TTC549 (cell line): Measurements from ENCODE around the gene SCYGR7.
"Not testable (repeated sequence)": the region's sequence is repeated elsewhere in the genome, so short reads cannot be mapped to it uniquely, and the experiment has no call there.

Source experiments
- FAIRE-seq: peaks from 2 replicates; lab custom pipeline; 2012; peaks lifted over from hg19 to GRCh38; lab: Jason Lieb, UNC

The SCYGR7 gene, protein sequence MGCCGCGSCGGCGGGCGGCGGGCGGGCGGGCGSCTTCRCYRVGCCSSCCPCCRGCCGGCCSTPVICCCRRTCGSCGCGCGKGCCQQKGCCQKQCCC

DNA sequence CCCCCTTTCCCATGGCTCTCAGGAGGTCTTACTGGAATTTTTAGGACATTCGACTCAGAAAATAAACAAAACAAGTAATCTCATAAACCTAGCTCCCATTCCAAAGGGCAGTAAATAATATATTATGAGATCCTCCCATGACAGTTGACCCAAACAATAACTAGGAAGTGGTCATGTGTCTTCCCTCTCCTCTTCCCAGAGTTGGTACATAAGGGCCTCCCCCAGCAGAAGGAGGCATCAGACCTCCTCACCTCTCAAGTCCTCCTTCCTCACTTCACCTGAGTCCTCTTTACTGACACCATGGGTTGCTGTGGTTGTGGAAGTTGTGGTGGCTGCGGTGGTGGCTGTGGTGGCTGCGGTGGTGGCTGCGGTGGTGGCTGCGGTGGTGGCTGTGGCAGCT is at the start of gene SCYGR7:
TSS of gene SCYGR7 (plus strand) at position 301 of the 400 bp plus-strand sequence. CDS start at position 301, 0 bp downstream.
- FAIRE-seq = no peak

DNA sequence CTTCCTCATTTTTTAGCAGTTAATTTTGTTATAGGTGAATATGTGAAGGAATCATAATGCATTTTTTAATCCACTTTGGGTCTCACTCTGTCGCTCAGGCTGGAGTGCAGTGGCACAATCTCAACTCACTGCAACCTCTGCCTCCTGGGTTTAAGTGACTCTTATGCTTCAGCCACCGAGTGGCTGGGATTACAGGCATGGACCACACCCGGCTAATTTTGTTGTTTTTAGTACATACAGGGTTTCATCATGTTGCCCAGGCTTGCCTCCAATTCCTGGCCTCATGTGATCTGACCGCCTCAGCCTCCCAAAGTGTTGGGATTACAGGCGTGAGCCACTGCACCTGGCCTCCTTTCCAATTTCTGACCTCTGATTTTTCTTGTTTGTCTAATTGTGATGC is 43.9 kb upstream of the SCYGR7 start:
- no peak for FAIRE-seq

DNA sequence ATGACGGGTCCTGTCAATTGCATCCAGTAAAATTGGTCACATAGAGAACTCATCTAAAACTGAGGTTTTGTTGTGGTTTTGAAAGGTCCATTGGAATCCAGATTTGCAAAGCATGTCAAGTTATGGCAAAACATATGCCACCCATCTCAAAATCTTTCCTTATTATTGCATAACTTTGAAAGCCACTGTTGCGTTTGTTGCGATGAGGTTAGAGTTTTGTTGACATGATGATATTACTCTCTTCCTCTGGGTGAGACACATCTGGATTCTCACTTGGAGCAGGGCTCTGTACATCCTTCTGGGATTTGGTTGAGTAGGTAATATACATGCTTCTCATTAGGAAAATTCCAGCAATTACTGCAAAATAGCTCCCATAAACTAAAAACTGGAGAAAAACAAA is 40.9 kb upstream of the SCYGR7 start:
- no peak for FAIRE-seq

DNA sequence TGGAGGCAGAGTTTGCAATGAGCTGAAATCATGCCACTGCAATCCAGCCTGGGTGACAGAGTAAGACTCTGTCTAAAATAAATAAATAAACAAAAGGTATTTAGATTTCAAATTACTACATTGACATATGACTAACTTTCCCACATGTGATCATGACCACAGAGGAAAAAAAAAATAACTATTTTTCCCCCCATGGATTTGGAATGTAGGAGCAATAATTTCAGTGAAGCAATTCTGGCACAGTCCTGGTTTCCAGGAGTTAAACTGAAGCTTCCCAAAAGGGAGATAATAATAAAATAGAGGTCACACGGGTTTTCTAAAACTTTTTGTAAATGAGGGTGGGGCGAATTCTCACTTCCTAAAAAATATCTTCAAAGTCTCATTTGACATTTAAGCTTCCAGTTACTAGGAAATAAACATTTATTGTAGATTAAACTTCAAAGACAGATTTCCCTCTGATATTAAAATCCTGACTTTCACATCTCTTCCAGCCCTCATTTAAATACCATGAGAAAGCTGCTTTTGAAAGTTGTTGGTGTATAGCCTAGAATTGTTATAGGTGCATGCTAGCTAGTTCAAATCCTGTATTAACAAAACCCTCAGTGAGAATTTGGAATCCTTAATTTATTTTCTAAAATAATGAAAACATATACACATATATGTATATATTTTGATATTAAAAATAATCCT is 31.0 kb upstream of the SCYGR7 start:
- FAIRE-seq = no peak

DNA sequence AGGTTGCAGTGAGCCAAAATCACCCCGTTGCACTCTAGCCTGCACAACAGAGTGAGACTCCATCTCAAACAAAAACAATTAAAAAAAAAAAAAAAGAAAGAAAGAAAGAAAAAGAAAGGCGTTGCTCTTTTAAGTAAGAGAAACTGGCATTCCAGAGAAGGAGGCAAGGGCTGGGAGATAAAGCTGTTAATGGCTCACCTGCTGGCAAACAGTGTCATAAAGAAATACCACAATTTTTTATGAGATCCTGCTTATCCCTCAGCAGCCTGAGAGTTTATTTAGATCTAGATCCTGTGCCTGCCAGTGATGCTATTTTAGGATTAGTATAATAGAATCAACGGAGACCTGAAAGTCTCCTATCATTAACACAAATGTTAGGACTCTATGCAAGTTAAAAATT is 26.6 kb upstream of the SCYGR7 start:
- no peak for FAIRE-seq

DNA sequence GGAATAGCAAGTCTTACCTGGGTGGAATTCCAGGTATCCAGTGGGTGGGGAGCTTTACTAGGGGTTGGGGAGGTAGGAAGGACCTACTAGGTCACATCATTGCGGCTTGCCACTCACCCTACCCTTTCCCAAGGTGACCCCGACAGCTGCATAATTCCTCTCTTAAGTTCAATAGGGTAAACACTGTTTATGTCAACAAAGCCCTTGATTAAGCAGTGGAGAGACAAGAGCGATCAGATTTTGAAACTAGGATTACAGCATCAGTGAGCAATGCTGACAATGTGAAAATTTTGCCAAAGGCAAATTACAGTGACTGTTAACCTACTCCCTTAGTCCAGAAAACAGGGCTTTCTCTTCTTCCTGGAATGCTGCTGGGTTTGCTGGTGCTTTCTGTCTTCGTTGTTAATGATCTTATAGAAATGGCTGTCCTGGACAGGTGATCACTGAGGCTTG is 24.8 kb upstream of the SCYGR7 start:
- no peak for FAIRE-seq

DNA sequence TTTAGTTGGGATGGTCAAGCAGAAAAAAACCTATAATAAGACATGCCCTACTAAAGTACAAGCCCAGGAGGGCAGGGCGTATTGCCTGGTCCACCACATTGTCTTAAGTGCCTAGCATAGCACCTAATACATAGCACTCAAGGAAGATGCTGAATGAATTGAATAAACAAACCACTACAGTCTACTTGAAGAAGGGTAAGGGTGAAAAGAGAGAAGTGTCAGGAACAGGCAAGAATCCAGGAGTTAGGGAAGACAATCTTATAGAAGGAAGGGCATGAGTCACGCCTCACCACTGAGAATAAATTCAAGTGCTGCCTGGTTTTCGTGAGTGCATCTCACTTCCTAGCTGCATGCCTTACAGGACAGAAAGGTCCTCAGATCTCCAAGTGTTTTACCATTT is 24.2 kb upstream of the SCYGR7 start:
- FAIRE-seq = no peak

DNA sequence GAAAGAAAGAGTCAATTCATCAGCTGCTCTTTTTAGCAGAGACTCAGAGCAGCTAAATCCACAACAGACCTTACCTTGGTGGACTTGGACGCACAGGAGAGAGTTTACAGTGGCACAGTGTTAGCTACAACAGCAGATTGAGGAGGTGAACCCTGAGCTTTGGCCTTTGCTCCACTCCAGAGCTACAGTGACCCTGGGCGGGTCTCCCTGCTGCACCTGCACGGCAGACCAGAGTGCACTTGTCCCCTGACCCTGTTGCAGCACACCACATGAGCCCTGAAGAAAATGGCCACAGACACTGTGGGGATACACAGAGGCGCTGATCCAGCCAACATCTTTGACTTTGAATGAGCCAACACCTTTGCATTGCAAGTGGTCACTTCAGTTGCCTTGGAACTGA is 21.3 kb upstream of the SCYGR7 start:
- FAIRE-seq = no peak

DNA sequence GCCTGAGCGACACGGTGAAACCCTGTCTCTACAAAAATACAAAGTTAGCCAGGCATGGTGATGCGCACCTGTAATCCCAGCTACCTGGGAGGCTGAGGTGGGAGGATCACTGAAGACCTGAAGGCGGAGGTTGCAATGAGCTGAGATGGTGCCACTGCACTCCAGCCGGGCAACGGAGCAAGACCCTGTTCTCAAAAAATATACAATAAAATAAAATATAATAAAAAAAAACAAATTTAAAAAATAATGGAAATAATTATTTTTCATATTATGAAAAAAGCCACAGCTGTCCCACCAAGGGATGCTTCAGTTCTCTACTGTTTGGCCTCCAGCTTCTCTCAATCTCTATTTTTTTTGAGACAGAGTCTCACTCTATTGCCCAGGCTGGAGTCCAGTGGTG is 20.7 kb upstream of the SCYGR7 start:
- no peak for FAIRE-seq

DNA sequence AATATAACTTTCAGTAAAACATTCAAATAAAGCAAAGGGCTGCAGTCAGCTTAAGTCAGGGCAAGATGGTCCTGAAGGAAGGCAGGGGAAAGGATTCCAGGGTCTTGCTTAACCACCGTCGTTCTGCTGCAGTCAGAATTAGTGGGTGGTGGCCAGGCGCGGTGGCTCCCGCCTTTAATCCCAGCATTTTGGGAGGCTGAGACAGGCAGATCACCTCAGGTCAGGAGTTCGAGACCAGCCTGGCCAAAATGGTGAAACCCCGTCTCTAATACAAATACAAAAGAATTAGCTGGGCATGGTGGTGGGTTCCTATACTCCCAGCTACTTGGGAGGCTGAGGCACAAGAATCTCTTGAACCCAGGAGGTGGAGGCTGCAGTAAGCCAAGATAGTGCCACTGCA is 17.1 kb upstream of the SCYGR7 start:
- FAIRE-seq = no peak

DNA sequence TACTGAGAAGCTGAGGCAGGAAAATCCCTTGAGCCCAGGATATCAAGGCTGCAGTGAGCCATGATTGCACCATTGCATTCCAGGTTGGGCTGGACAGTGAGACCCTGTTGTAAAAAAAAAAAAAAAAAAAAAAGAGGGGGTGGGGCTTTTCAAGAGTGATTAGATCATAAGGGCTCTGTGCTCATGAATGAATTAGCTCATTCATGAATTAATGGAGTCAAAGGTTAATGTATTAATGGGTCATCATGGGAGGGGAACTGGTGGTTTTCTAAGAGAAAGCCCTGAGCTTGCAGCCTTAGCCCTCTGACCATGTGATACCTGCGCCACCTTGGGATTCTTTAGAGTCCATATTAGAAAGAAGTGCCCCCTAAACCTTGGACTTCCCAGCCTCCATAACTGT is 14.8 kb upstream of the SCYGR7 start:
- FAIRE-seq = no peak

DNA sequence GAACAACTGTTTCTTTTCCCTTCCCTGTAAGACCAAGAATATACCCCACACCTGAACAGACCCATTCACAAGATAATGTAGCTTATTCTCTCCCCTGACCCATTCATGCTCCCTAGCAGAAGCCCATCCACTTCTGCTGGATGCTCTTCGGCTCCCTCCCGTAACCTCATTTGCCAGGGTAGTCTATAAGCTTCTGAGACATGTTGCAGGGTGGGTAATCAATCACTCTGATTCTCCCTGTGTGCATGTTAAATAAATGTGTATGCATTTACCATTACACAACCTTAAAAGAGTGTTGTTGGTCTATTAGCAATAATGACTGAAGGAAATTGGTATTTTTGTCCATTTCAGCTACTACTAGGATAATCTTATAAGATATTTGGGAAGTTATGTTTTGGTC is 11.6 kb upstream of the SCYGR7 start:
- FAIRE-seq = no peak

DNA sequence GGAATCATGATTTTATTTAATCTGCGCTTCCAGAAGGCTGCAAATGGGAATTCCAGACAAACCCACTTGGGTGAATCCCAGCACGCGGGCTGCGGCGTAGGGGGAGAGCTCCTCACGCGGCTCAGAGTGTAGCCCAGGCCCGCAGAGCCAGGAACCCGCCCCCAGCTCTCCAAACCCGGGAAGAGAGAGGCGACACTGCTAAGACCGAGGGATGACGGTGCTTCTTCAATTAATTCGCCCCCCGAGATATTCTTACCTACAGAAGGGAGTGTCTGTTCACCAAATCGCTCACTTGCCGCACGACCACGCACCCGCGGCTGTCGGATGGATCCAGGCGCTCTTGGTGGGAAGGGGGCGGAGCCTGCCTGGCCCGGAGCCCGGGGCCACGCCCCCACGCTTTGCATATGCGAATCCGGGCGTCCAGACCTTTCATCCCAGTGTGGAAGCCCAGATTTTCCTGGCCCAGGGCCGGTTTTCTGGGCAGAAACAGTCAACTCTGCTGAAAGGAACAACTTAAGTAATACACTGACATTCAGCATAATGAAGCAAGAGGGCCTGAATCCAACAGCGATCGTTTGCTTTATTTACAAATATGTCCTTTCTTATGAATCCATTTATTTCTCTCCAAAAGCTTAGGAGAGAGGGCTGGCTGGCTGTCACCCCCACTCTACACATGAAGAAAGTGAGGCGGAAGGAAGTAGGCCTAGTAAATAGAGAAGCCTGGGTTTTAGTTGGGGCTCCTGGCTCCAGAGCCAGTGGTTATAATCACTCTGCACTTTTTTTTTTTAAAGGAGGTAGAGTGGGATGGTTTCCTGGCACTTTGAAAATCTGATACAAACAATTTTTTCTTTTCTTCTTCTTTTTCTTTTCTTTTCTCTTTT is 10.2 kb upstream of the SCYGR7 start, which contains the start of gene SLC19A3:
TSS of gene SLC19A3 (minus strand) at position 342 of the 881 bp plus-strand sequence. CDS start 15,710 bp downstream, outside the sequence.
- no peak for FAIRE-seq

DNA sequence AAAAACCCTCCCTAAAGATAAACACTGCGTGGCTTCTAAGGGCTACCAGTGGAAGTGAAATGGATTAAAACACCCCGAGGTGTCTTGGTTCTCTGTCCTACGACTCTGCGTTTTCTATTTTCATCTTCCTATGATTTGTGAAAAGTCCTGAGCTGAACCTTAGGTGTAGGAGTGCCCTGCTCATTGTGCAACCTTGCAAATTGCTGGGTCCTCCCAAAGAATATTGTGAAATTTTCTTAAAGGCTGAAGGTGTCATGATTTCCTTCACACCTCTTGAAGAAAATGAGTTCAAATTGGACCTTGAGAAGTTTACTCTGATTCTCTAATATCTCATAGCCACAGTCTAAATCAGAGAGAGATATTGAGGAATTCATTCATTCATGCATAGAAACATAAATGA is 8.5 kb upstream of the SCYGR7 start:
- FAIRE-seq = no peak

DNA sequence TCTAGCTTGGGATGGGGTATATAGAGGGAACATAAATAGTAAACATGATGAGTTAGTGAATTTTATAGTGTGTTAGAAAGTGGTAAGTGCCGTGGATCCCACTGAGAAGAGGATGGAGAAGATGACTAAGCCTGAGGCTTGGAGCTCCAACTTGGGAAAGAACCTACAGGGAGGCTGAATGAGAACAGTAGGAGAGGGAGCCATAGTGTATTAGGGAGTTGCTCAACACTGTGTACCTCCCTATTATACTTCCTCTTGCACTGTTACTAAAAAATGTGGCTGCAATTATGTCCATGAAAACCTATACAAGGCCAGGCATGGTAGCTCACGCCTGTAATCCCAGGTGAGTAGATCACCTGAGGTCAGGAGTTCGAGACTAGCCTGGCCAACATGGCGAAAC is 7.5 kb upstream of the SCYGR7 start:
- FAIRE-seq = no peak

DNA sequence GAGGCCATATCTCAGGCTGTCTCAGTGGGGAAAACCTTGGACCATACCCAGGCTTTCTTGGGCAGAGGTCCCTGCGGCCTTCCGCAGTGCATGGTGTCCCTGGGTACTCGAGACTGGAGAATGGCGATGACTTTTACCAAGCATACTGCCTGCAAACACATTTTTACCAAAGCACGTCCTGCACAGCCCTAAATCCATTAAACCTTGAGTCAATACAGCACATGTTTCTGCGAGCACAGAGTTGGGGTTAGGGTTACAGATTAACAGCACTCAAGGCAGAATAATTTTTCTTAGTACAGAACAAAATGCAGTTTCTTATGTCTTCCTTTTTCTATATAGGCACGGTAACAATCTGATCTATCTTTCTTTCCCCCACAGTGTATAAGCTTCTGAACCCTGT is 5.3 kb upstream of the SCYGR7 start:
- not testable (repeated sequence) for FAIRE-seq

DNA sequence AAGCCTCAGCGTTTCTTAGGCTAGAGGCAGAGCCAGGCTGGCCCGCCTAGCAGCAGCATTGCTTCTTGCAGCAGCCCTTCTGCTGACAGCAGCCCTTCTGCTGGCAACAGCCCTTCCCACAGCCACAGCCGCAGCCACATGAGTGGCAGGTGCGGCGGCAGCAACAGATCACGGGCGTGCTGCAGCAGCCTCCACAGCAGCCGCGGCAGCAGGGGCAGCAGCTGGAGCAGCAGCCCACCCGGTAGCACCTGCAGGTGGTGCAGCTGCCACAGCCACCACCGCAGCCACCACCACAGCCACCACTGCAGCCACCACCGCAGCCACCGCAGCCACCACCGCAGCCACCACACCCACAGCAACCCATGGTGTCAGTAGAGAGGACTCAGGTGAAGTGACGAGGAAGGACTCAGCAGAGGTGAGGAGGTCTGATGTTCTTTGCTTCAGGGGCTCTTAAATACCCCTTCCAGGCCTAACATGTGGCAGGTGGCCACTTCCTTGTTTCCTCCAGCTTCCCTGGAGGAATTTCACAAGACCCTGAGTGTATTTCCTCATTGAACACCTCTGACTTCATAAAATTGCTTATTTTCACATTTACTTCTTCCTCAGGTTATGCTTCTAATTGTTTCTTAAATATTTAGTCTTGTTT is 3.6 kb upstream of the SCYGR7 start, which contains the start of gene SCYGR6:
TSS of gene SCYGR6 (minus strand) at position 364 of the 646 bp plus-strand sequence. CDS start at position 364, 0 bp downstream.
- FAIRE-seq = no peak

DNA sequence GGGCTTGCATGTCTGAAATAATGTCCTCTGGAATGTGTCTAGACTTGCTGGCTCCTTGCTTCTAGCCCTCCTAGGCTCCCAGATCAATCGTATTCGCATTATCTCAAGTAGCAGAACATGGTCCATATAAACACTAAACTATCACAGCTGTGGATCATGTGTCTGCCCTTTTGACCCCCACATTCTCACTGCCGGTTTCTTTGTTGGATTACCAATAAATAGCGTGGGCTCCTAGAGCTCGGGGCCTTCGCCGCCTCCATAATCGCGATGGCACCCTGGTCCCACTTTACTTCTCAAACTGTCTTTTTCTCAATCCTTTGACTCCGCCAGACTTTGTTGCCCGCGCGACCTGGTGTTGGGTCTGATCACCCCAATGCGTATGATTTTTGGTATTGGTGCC is 11.2 kb downstream of the SCYGR7 start:
- FAIRE-seq = no peak

DNA sequence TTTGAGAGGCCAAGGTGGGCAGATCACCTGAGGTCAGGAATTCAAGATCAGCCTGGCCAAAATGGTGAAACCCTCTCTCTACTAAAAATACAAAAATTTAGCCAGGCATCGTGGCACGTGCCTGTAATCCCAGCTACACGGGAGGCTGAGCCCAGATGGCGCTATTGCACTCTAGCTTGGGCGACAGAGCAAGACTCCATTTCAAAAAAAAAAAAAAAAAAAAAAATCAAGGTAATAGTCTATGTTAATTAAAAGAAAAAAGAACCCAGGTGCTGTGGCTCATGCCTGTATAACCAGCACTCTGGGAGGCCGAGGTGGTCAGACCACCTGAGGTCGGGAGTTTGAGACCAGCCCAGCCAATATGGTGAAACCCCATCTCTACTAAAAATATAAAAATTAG is 12.6 kb downstream of the SCYGR7 start:
- not testable (repeated sequence) for FAIRE-seq

DNA sequence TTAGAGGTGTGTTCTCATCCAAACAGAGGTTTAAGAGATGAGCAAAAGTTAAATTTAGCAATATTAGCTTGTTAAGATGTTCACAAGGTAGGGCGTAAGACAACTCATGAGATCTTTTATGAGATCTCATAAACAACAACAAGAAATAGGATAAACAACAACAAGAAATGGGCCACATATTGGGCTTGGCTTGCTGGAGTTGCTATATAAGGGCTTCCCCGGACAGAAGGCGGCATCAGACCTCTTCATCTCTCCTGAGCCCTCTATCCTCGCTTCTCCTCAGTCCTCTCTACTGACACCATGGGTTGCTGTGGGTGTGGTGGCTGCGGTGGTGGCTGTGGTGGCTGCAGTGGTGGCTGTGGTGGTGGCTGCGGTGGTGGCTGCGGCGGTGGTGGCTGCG is 17.5 kb downstream of the SCYGR7 start, which contains the start of gene SCYGR8:
TSS of gene SCYGR8 (plus strand) at position 301 of the 400 bp plus-strand sequence. CDS start at position 301, 0 bp downstream.
- no peak for FAIRE-seq

DNA sequence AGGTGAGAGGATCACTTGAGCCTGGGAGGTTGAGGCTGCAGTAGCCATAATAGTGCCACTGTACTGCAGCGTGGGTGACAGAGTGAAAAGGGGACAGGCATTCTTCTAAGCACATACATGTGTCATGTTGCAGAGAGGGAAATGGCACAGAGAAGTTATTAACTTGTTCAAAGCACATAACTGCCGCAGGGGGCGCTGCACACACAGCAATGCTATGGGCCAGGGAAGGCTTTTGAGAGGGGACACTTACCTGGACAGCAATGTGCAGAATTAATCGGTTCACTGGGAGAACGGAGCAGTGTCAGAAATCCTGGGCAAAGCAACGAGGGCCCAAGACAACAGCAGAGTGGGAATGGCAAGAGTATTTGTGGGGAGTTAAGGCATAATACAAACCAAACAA is 19.9 kb downstream of the SCYGR7 start:
- FAIRE-seq = no peak

DNA sequence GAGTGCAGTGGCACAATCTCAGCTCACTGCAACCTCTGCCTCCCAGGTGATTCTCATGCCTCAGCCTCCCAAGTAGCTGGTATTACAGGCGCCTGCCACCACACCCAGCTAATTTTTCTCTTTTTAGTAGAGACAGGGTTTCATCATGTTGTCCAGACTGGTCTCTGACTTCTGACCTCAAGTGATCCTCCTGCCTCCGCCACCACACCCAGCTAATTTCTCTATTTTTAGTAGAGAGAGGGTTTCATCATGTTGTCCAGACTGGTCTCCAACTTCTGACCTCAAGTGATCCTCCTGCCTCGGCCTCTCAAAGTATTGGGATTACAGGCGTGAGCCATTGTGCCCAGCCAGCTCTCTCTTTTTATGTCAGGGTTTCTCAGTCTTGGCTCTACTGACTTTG is 28.1 kb downstream of the SCYGR7 start:
- FAIRE-seq = not testable (repeated sequence)
